GM23248 (cell line): ENCODE data around the gene UNC93B1. TPM values are rescaled to one million over a fixed set of nuclear protein-coding genes. Genes with fewer than 3 reads are reported as not detected.

Experiments used
- DNase-seq: peaks from one replicate; pipeline ENCODE4 v3.0.0-alpha.2; 2015
- H2AFZ ChIP-seq: fragments of 200-600 bp; sonication (generic); 2 replicates; pipeline ENCODE4 v1.6.1; 2016; ENCODE audit warnings: antibody characterized with exemption
- H3F3A ChIP-seq: fragments of 200-600 bp; sonication (generic); 2 replicates; pipeline ENCODE4 v1.6.1; 2016; ENCODE audit warnings: mild to moderate bottlenecking, antibody characterized with exemption, mixed run types; ENCODE audit not compliant: insufficient read depth
- H3K27ac ChIP-seq: fragments of 200-600 bp; sonication (generic); 2 replicates; pipeline ENCODE4 v1.5.1; 2016; ENCODE audit warnings: mild to moderate bottlenecking
- H3K27me3 ChIP-seq: fragments of 200-600 bp; sonication (generic); replicated peaks from 2 replicates; pipeline ENCODE4 v1.6.1; 2016; ENCODE audit warnings: mild to moderate bottlenecking; ENCODE audit not compliant: insufficient read depth
- H3K36me3 ChIP-seq: fragments of 200-600 bp; sonication (generic); 2 replicates; pipeline ENCODE4 v1.6.1; 2016; ENCODE audit warnings: low read depth, mild to moderate bottlenecking
- H3K4me1 ChIP-seq: fragments of 200-600 bp; sonication (generic); 2 replicates; pipeline ENCODE4 v1.6.1; 2016; ENCODE audit warnings: mild to moderate bottlenecking; ENCODE audit not compliant: insufficient read depth
- H3K4me2 ChIP-seq: fragments of 200-600 bp; sonication (generic); one replicate; pipeline ENCODE4 v1.6.1; 2016; ENCODE audit warnings: mild to moderate bottlenecking; ENCODE audit not compliant: unreplicated experiment
- H3K4me3 ChIP-seq: fragments of 200-600 bp; sonication (generic); 2 replicates; pipeline ENCODE4 v1.5.1; 2016; ENCODE audit warnings: mild to moderate bottlenecking
- H3K79me2 ChIP-seq: fragments of 200-600 bp; sonication (generic); 2 replicates; pipeline ENCODE4 v1.6.1; 2016; ENCODE audit warnings: mild to moderate bottlenecking; ENCODE audit not compliant: insufficient read depth
- H3K9ac ChIP-seq: fragments of 200-600 bp; sonication (generic); 2 replicates; pipeline ENCODE4 v1.6.1; 2016; ENCODE audit warnings: mild to moderate bottlenecking
- H3K9me2 ChIP-seq: fragments of 200-600 bp; sonication (generic); 2 replicates; pipeline ENCODE4 v1.6.1; 2016; ENCODE audit warnings: mixed run types, mild to moderate bottlenecking, moderate library complexity; ENCODE audit not compliant: insufficient read depth
- H3K9me3 ChIP-seq: fragments of 200-600 bp; sonication (generic); one replicate; pipeline ENCODE4 v1.6.1; 2017; ENCODE audit warnings: low read depth
- H4K20me1 ChIP-seq: fragments of 200-600 bp; sonication (generic); 2 replicates; pipeline ENCODE4 v1.6.0; 2016; ENCODE audit not compliant: insufficient read depth
- EZH2 ChIP-seq: fragments of 200-600 bp; sonication (generic); IDR thresholded peaks from 2 replicates; pipeline ENCODE4 v1.6.1; 2018; ENCODE audit warnings: antibody characterized with exemption, mild to moderate bottlenecking; ENCODE audit not compliant: insufficient read depth, poor library complexity, severe bottlenecking
- EZH2phosphoT487 ChIP-seq: fragments of 200-600 bp; sonication (generic); IDR thresholded peaks from 2 replicates; pipeline ENCODE4 v1.6.1; 2018; ENCODE audit warnings: antibody characterized with exemption, moderate library complexity, mild to moderate bottlenecking, low read depth; ENCODE audit not compliant: insufficient read depth
- WGBS, 2 experiments: methylation state at CpG; one replicate each; pipeline ENCODE4 v1.1.6; 2015 to 2017; ENCODE audit warnings: low lambda C conversion rate in 2 of 2, low coverage in 1 of 2; ENCODE audit errors: missing lambda C conversion rate in 2 of 2; 5-methylcytosine and 5-hydroxymethylcytosine counted together
- in situ Hi-C: fragments of 300-500 bp; cut with MboI; formaldehyde crosslinking; loops from 2 replicates; pipeline ENCODE4 v1.15.0; 2020
- polyA plus RNA-seq: library from polyadenylated mRNA; unstranded; fragments of >200 nt; fragmentation: Nextera tagmentation; extraction: Ambion mirVana; gene quantifications from 2 replicates; pipeline ENCODE4 v1.2.1, GENCODE V29; 2016
- total RNA-seq: library from RNA; depleted of rRNA; stranded (reverse); fragments of >200 nt; shearing (Covaris generic); gene quantifications from 2 replicates; pipeline ENCODE4 v1.2.3, GENCODE V29; 2014

The UNC93B1 gene
- total and polyA plus RNA-seq, 2 experiments from 2014 or later: 20.9 to 41.1 TPM

- H3K4me3 ChIP-seq: no peak overlapping the region
- H3K79me2 ChIP-seq: no peaks in the 10 kb centered on the region
- no peak for DNase-seq
- no peaks in the 10 kb centered on the region for H3K27me3 ChIP-seq
- no peaks in the 10 kb centered on the region for H3K9me3 ChIP-seq
- no peaks in the 10 kb centered on the region for H4K20me1 ChIP-seq
- H2AFZ ChIP-seq: no peak overlapping the region
- H3K4me1 ChIP-seq: no peaks in the 10 kb centered on the region
- no peak overlapping the region for H3K4me2 ChIP-seq
- in situ Hi-C loops: no loop called here
- H3K36me3 ChIP-seq: no peaks in the 10 kb centered on the region
- 88 to 93% methylated on average over 14 of the region's 14 CpGs for WGBS, 2 experiments
- H3K9me2 ChIP-seq: no peaks in the 10 kb centered on the region
- no peak overlapping the region for H3K9ac ChIP-seq
- peaks cover 17% of the 10 kb centered on the region for H3F3A ChIP-seq
- no peak overlapping the region for H3K27ac ChIP-seq
- TF ChIP-seq EZH2 (no peak), EZH2phosphoT487 (no peak)
Measured at GRCh38 chr11:68051191-68052136, 47.6 kb upstream of the UNC93B1 start.

- no peak overlapping the region for H2AFZ ChIP-seq
- no peaks in the 10 kb centered on the region for H3K36me3 ChIP-seq
- peaks cover 17% of the 10 kb centered on the region for H3F3A ChIP-seq
- H3K79me2 ChIP-seq: no peaks in the 10 kb centered on the region
- H3K4me1 ChIP-seq: no peaks in the 10 kb centered on the region
- H3K9ac ChIP-seq: no peak overlapping the region
- 91 to 94% methylated on average over 17 of the region's 18 CpGs for whole genome bisulfite sequencing, 2 experiments
- H3K4me3 ChIP-seq: no peak overlapping the region
- H3K9me3 ChIP-seq: no peaks in the 10 kb centered on the region
- no peak overlapping the region for H3K4me2 ChIP-seq
- no peaks in the 10 kb centered on the region for H3K27me3 ChIP-seq
- DNase-seq: no peak
- no peaks in the 10 kb centered on the region for H3K9me2 ChIP-seq
- TF ChIP-seq EZH2: no peak
- TF ChIP-seq EZH2phosphoT487: no peak
- no peak overlapping the region for H3K27ac ChIP-seq
- in situ Hi-C loops: no loop called here
- no peaks in the 10 kb centered on the region for H4K20me1 ChIP-seq
Measured at GRCh38 chr11:68050371-68050841, 46.5 kb upstream of the UNC93B1 start.

DNA sequence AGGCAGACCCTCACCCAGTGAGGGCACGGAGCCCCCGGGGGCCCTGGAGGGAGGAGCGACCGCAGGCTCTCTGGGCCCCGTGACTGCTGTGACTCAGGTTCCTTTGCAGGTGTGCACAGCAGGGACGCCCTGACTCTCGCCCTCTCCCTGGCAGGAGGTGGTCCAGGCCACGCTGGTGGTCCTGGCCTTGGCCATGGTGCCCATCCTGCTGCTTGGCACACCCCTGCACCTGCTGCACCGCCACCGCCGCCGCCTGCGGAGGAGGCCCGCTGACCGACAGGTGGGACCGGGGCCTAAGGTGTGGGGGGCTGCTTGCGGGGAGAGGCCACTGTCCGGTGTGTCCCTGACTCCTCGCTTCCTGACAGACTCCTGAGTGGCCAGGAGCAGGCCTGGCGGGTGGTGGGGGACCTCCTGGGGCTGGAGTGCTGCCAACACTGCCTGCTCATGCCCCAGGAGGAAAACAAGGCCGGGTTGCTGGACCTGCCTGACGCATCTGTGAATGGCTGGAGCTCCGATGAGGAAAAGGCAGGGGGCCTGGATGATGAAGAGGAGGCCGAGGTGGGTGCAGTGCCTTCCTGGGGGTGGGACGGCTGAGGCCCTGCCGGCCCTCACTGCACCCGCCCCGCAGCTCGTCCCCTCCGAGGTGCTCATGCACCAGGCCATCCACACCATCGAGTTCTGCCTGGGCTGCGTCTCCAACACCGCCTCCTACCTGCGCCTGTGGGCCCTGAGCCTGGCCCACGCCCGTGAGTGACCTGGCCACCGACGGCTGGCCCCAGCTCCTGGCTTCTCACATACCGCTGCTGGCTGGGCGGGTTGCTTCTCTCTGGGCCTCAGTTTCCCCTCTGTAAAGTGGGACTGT, 45.8 kb upstream of the UNC93B1 start:
- Histone ChIP-seq H2AFZ (no peak overlapping the region), H3K27me3 (no peaks in the 10 kb centered on the region), H3F3A (peaks cover 17% of the 10 kb centered on the region), H3K4me3 (no peak overlapping the region), H3K36me3 (no peaks in the 10 kb centered on the region), H3K9me2 (no peaks in the 10 kb centered on the region), H3K27ac (no peak overlapping the region), H3K4me1 (no peaks in the 10 kb centered on the region), H3K79me2 (no peaks in the 10 kb centered on the region), H4K20me1 (no peaks in the 10 kb centered on the region), H3K9ac (no peak overlapping the region), H3K4me2 (no peak overlapping the region), H3K9me3 (no peaks in the 10 kb centered on the region)
- WGBS, 2 experiments: 94 to 96% methylated on average over 39 to 40 of the region's 40 CpGs
- no peak for DNase-seq
- in situ Hi-C loops: no loop called here
- no peak for TF ChIP-seq EZH2phosphoT487
- no peak for TF ChIP-seq EZH2
